SK-N-SH treated with all-trans-retinoic acid at 6 μM for 48 hours (cell line): ENCODE results near the gene ARHGEF10L.

ENCODE experiments used
- ESRRG ChIP-seq: fragments of 250-450 bp; sonication (Bioruptor Pico); IDR thresholded peaks from 2 replicates; pipeline ENCODE4 v1.6.1; 2021; ENCODE audit warnings: mild to moderate bottlenecking
- GLIS3 ChIP-seq: fragments of 250-450 bp; sonication (Bioruptor Pico); IDR thresholded peaks from 2 replicates; pipeline ENCODE4 v1.5.0; 2020; ENCODE audit warnings: mild to moderate bottlenecking, moderate library complexity
- ISL1 ChIP-seq: fragments of 250-450 bp; sonication (Bioruptor Pico); IDR thresholded peaks from 2 replicates; pipeline ENCODE4 v2.1.2; 2022; ENCODE audit warnings: mild to moderate bottlenecking, moderate library complexity
- POU6F1 ChIP-seq: fragments of 250-450 bp; sonication (Bioruptor Pico); IDR thresholded peaks from 2 replicates; pipeline ENCODE4 v1.8.0; 2021; ENCODE audit warnings: low read depth, mild to moderate bottlenecking, moderate library complexity, borderline replicate concordance
- TCF4 ChIP-seq: fragments of 250-450 bp; sonication (Bioruptor Pico); IDR thresholded peaks from 2 replicates; pipeline ENCODE4 v1.8.0; 2021; ENCODE audit warnings: mild to moderate bottlenecking, moderate library complexity, borderline replicate concordance
- ZFP3 ChIP-seq: fragments of 250-450 bp; sonication (Bioruptor Pico); IDR thresholded peaks from 2 replicates; pipeline ENCODE4 v1.5.0; 2020; ENCODE audit warnings: mild to moderate bottlenecking, moderate library complexity
- ZNF8 ChIP-seq: fragments of 450-650 bp; formaldehyde crosslinking; IDR thresholded peaks from 2 replicates; pipeline ENCODE4 v1.5.0; 2020; ENCODE audit warnings: mild to moderate bottlenecking, moderate library complexity
- TF ChIP-seq, protein P1 (sequence below): fragments of 250-450 bp; sonication (Bioruptor Pico); IDR thresholded peaks from 2 replicates; pipeline ENCODE4 v1.8.0; 2020; ENCODE audit warnings: mild to moderate bottlenecking, moderate library complexity, borderline replicate concordance

- no peak for TF ChIP-seq TCF4 (CRISPR knock-in tag)
- no peak for TF ChIP-seq ZFP3 (CRISPR knock-in tag)
- no peak for TF ChIP-seq ISL1 (CRISPR knock-in tag)
- TF ChIP-seq ESRRG (CRISPR knock-in tag), result no peak
- TF ChIP-seq, protein P1, sequence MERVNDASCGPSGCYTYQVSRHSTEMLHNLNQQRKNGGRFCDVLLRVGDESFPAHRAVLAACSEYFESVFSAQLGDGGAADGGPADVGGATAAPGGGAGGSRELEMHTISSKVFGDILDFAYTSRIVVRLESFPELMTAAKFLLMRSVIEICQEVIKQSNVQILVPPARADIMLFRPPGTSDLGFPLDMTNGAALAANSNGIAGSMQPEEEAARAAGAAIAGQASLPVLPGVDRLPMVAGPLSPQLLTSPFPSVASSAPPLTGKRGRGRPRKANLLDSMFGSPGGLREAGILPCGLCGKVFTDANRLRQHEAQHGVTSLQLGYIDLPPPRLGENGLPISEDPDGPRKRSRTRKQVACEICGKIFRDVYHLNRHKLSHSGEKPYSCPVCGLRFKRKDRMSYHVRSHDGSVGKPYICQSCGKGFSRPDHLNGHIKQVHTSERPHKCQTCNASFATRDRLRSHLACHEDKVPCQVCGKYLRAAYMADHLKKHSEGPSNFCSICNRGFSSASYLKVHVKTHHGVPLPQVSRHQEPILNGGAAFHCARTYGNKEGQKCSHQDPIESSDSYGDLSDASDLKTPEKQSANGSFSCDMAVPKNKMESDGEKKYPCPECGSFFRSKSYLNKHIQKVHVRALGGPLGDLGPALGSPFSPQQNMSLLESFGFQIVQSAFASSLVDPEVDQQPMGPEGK, result no peak
- no peak for TF ChIP-seq GLIS3 (CRISPR knock-in tag)
- TF ChIP-seq ZNF8, result no peak
- no peak for TF ChIP-seq POU6F1 (CRISPR knock-in tag)
Observed at GRCh38 chr1:17655169-17655568, 115.7 kb downstream of the ARHGEF10L start.
